Measurements from ENCODE around the gene CWC27.

DNA sequence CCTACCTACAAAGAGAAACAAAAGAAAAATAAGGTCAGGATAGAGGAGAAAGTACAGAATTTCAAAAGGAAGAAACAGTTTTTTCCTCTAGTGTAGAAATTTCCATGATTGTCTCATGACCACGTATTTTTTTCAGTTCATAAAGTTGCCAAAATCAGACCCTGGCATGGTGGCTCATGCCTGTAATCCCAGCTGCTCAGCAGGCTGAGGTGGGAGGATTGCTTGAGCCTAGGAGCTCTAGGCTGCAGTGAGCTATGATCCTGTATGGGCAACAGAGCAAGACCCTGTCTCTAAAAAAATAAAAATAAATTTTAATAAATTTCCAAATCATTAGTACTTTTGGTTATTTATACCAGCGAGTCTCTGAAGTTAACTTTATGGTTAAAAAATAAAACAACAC, 37.8 kb downstream of the CWC27 start:
- no peak for TF ChIP-seq POLR2AphosphoS5 (IDR thresholded peaks at IDR 0.05; ENCODE audit: insufficient read depth in 1 of 2, low read depth in 1 of 2)
- TF ChIP-seq, protein P1, sequence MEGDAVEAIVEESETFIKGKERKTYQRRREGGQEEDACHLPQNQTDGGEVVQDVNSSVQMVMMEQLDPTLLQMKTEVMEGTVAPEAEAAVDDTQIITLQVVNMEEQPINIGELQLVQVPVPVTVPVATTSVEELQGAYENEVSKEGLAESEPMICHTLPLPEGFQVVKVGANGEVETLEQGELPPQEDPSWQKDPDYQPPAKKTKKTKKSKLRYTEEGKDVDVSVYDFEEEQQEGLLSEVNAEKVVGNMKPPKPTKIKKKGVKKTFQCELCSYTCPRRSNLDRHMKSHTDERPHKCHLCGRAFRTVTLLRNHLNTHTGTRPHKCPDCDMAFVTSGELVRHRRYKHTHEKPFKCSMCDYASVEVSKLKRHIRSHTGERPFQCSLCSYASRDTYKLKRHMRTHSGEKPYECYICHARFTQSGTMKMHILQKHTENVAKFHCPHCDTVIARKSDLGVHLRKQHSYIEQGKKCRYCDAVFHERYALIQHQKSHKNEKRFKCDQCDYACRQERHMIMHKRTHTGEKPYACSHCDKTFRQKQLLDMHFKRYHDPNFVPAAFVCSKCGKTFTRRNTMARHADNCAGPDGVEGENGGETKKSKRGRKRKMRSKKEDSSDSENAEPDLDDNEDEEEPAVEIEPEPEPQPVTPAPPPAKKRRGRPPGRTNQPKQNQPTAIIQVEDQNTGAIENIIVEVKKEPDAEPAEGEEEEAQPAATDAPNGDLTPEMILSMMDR (IDR thresholded peaks at IDR 0.05) = no peak
- TF ChIP-seq POLR2A (IDR thresholded peaks at IDR 0.05) = no peak

All from vagina (tissue), 2 donors.